WTC11 (cell line): ENCODE data around the gene CWC15. TPM values are rescaled to one million over a fixed set of nuclear protein-coding genes. Genes with fewer than 3 reads are reported as not detected.
A peak's percentile ranks its signal among the peaks of the same experiment; 100 is the strongest.

Source experiments
- ATAC-seq: fragments of 200-7000 bp; cut with Tn5 transposase; 2 replicates; pipeline ENCODE4 v1.10.0; 2021; ENCODE audit warnings: mild to moderate bottlenecking, moderate library complexity
- CTCF ChIA-PET: fragments of 300-600 bp; sonication (Branson Sonifier 250); formaldehyde crosslinking; loops from one replicate; lab custom pipeline; 2021; ENCODE audit warnings: antibody characterized with exemption; lab: Charles Lee
- POLR2A ChIA-PET: fragments of 350-600 bp; sonication (Branson Sonifier 250); formaldehyde crosslinking; loops from one replicate; lab custom pipeline; 2021; ENCODE audit warnings: antibody characterized with exemption; lab: Charles Lee
- DNase-seq: peaks from one replicate; pipeline ENCODE4 v3.0.0; 2021; ENCODE audit warnings: low spot score
- H3K27ac Mint-ChIP-seq: 2 replicates; pipeline ENCODE4 v1.8.0; 2021; ENCODE audit warnings: mixed read lengths
- H3K27me3 Mint-ChIP-seq: 2 replicates; pipeline ENCODE4 v1.8.0; 2021; ENCODE audit warnings: low read depth, mild to moderate bottlenecking, moderate library complexity, mixed read lengths
- H3K36me3 Mint-ChIP-seq: 2 replicates; pipeline ENCODE4 v1.8.0; 2021; ENCODE audit warnings: mixed read lengths
- H3K4me1 Mint-ChIP-seq: 2 replicates; pipeline ENCODE4 v1.8.0; 2022; ENCODE audit warnings: mixed read lengths
- H3K4me3 Mint-ChIP-seq: 2 replicates; pipeline ENCODE4 v1.8.0; 2021; ENCODE audit warnings: mild to moderate bottlenecking, moderate library complexity, mixed read lengths
- H3K9me3 Mint-ChIP-seq: 2 replicates; pipeline ENCODE4 v1.8.0; 2021; ENCODE audit warnings: mixed read lengths
- ATF1 ChIP-seq: sonication (generic); formaldehyde crosslinking; IDR thresholded peaks from 2 replicates; pipeline ENCODE4 v1.8.1; 2023; ENCODE audit warnings: mild to moderate bottlenecking, moderate library complexity, missing genetic modification reagents
- CTCF ChIP-seq: fragments of 200-600 bp; IDR thresholded peaks from 2 replicates; pipeline ENCODE4 v1.8.0; 2022; ENCODE audit warnings: antibody characterized with exemption
- E2F1 ChIP-seq: sonication (generic); formaldehyde crosslinking; IDR thresholded peaks from 2 replicates; pipeline ENCODE4 v1.8.0; 2022; ENCODE audit warnings: mild to moderate bottlenecking, missing genetic modification reagents
- E2F4 ChIP-seq: sonication (generic); formaldehyde crosslinking; IDR thresholded peaks from 2 replicates; pipeline ENCODE4 v1.8.1; 2022; ENCODE audit warnings: low read depth, mild to moderate bottlenecking, moderate library complexity, missing genetic modification reagents, borderline replicate concordance
- EMX1 ChIP-seq: fragments of 250-450 bp; sonication (Bioruptor Pico); IDR thresholded peaks from 2 replicates; pipeline ENCODE4 v1.8.0; 2021; ENCODE audit warnings: mild to moderate bottlenecking
- ERG ChIP-seq: fragments of 250-450 bp; sonication (Bioruptor Pico); IDR thresholded peaks from 2 replicates; pipeline ENCODE4 v1.8.0; 2021; ENCODE audit warnings: mild to moderate bottlenecking
- FOXJ3 ChIP-seq: sonication (generic); formaldehyde crosslinking; IDR thresholded peaks from 2 replicates; pipeline ENCODE4 v1.9.0; 2021; ENCODE audit warnings: missing genetic modification reagents, mild to moderate bottlenecking, borderline replicate concordance
- GABPB1 ChIP-seq: sonication (generic); formaldehyde crosslinking; IDR thresholded peaks from 2 replicates; pipeline ENCODE4 v1.8.1; 2023; ENCODE audit warnings: mild to moderate bottlenecking, missing genetic modification reagents
- MLX ChIP-seq: sonication (generic); formaldehyde crosslinking; IDR thresholded peaks from 2 replicates; pipeline ENCODE4 v1.8.1; 2023; ENCODE audit warnings: mild to moderate bottlenecking, missing genetic modification reagents, moderate library complexity
- MXD4 ChIP-seq: fragments of 250-450 bp; sonication (Bioruptor Pico); IDR thresholded peaks from 2 replicates; pipeline ENCODE4 v1.8.0; 2021; ENCODE audit warnings: mild to moderate bottlenecking, moderate library complexity, borderline replicate concordance
- NFATC4 ChIP-seq: fragments of 250-450 bp; sonication (Bioruptor Pico); IDR thresholded peaks from 2 replicates; pipeline ENCODE4 v1.9.0; 2021; ENCODE audit warnings: mild to moderate bottlenecking
- OVOL2 ChIP-seq: fragments of 250-450 bp; sonication (Bioruptor Pico); IDR thresholded peaks from 2 replicates; pipeline ENCODE4 v1.9.0; 2021; ENCODE audit warnings: mild to moderate bottlenecking, borderline replicate concordance
- PREB ChIP-seq: sonication (generic); formaldehyde crosslinking; IDR thresholded peaks from 2 replicates; pipeline ENCODE4 v1.8.1; 2022; ENCODE audit warnings: mild to moderate bottlenecking, missing genetic modification reagents, moderate library complexity, borderline replicate concordance
- TP53 ChIP-seq: sonication (generic); formaldehyde crosslinking; IDR thresholded peaks from 2 replicates; pipeline ENCODE4 v1.8.1; 2023; ENCODE audit warnings: mild to moderate bottlenecking, missing genetic modification reagents
- ZBTB43 ChIP-seq: sonication (generic); formaldehyde crosslinking; IDR thresholded peaks from 2 replicates; pipeline ENCODE4 v1.8.1; 2023; ENCODE audit warnings: mild to moderate bottlenecking, missing genetic modification reagents
- ZNF281 ChIP-seq: sonication (generic); formaldehyde crosslinking; IDR thresholded peaks from 2 replicates; pipeline ENCODE4 v1.8.0; 2023; ENCODE audit warnings: mild to moderate bottlenecking, missing genetic modification reagents
- ZNF396 ChIP-seq: fragments of 250-450 bp; sonication (Bioruptor Pico); IDR thresholded peaks from 2 replicates; pipeline ENCODE4 v1.8.0; 2021; ENCODE audit warnings: mild to moderate bottlenecking, moderate library complexity, borderline replicate concordance
- ZNF512 ChIP-seq: sonication (generic); formaldehyde crosslinking; IDR thresholded peaks from 2 replicates; pipeline ENCODE4 v1.8.1; 2022; ENCODE audit warnings: missing genetic modification reagents, borderline replicate concordance
- total RNA-seq: library from RNA; stranded (reverse); gene quantifications from 3 replicates; pipeline ENCODE4 v1.2.3, GENCODE V29; 2021

The CWC15 gene
- total RNA-seq, 1 experiment from 2014 or later = 49.4 TPM

GRCh38 chr11:94997437-94997836 lies 24.1 kb upstream of the CWC15 start:
- H3K9me3 Mint-ChIP-seq = peaks cover 9% of the 10 kb centered on the region
- no peak overlapping the region for H3K4me3 Mint-ChIP-seq
- ChIA-PET CTCF (no interaction called here), POLR2A (no interaction called here)
- TF ChIP-seq MLX (CRISPR knock-in tag) (no peak), GABPB1 (CRISPR knock-in tag) (no peak), FOXJ3 (CRISPR knock-in tag) (no peak), E2F4 (CRISPR knock-in tag) (no peak), ERG (no peak), NFATC4 (CRISPR knock-in tag) (no peak), ZNF512 (CRISPR knock-in tag) (no peak), PREB (no peak), ZNF281 (CRISPR knock-in tag) (no peak), OVOL2 (CRISPR knock-in tag) (no peak), EMX1 (CRISPR knock-in tag) (no peak), CTCF (no peak), ATF1 (CRISPR knock-in tag) (no peak), E2F1 (CRISPR knock-in tag) (no peak), MXD4 (no peak), ZNF396 (CRISPR knock-in tag) (no peak), ZBTB43 (CRISPR knock-in tag) (no peak), TP53 (no peak)
- no peaks in the 10 kb centered on the region for H3K27me3 Mint-ChIP-seq
- no peak overlapping the region for H3K27ac Mint-ChIP-seq
- H3K36me3 Mint-ChIP-seq = no peaks in the 10 kb centered on the region; the same call in 1 of the 2 replicates
- peak; percentile 43; the same call in 1 of the 2 replicates for ATAC-seq
- no peaks in the 10 kb centered on the region; the same call in 1 of the 2 replicates for H3K4me1 Mint-ChIP-seq
- peak; percentile 18 for DNase-seq
